GM18519 (cell line): ENCODE results near the gene HAUS2.
"Not testable (repeated sequence)": the region's sequence is repeated elsewhere in the genome, so short reads cannot be mapped to it uniquely, and the experiment has no call there.

Experiments
- ATAC-seq: cut with Tn5 transposase; IDR thresholded peaks from one replicate; pipeline ENCODE4 v1.9.1; 2021; ENCODE audit warnings: mild to moderate bottlenecking, moderate library complexity; ENCODE audit not compliant: unreplicated experiment, low FRiP score

Gene HAUS2

GRCh38 chr15:42548249-42549031 lies at the start of gene HAUS2, which contains the start of gene LRRC57:
TSS of gene HAUS2 (plus strand) at chr15:42548838. CDS start at chr15:42548873, 35 bp downstream.
TSS of gene LRRC57 (minus strand) at chr15:42548793. CDS start at chr15:42548434, 359 bp downstream.
- peak; percentile 72 for ATAC-seq

GRCh38 chr15:42499858-42500609 lies 48.6 kb upstream of the HAUS2 start:
- ATAC-seq, result no peak

GRCh38 chr15:42502477-42502876 lies 46.2 kb upstream of the HAUS2 start:
- ATAC-seq, result no peak

GRCh38 chr15:42503825-42504224 lies 44.8 kb upstream of the HAUS2 start:
- no peak for ATAC-seq

- no peak for ATAC-seq
These were observed 44.0 kb upstream of the HAUS2 start for GRCh38 chr15:42504631-42505030.

GRCh38 chr15:42507514-42507913 lies 41.1 kb upstream of the HAUS2 start:
- ATAC-seq, result no peak

- no peak for ATAC-seq
These were observed 40.4 kb upstream of the HAUS2 start for GRCh38 chr15:42508263-42508690.

- ATAC-seq, result no peak
These were observed 38.2 kb upstream of the HAUS2 start for GRCh38 chr15:42510258-42511006.

- no peak for ATAC-seq
These were observed 37.6 kb upstream of the HAUS2 start for GRCh38 chr15:42511007-42511391.

- no peak for ATAC-seq
These were observed 25.3 kb upstream of the HAUS2 start for GRCh38 chr15:42523331-42523730.

GRCh38 chr15:42528970-42529369 lies 19.7 kb upstream of the HAUS2 start:
- no peak for ATAC-seq

- ATAC-seq, result no peak
These were observed 15.4 kb upstream of the HAUS2 start for GRCh38 chr15:42533246-42533645.

GRCh38 chr15:42544853-42545629 lies 3.6 kb upstream of the HAUS2 start:
- ATAC-seq, result no peak

GRCh38 chr15:42547918-42548248 lies 755 bp upstream of the HAUS2 start:
- no peak for ATAC-seq

- ATAC-seq, result peak; percentile 16
These were observed 424 bp downstream of the HAUS2 start for GRCh38 chr15:42549032-42549491.

- ATAC-seq, result no peak
These were observed 1.2 kb downstream of the HAUS2 start for GRCh38 chr15:42549741-42550392.

- ATAC-seq, result no peak
These were observed 4.9 kb downstream of the HAUS2 start for GRCh38 chr15:42553554-42553953.

- ATAC-seq, result not testable (repeated sequence)
These were observed 8.0 kb downstream of the HAUS2 start for GRCh38 chr15:42556550-42557207.

- ATAC-seq, result no peak
These were observed 10.1 kb downstream of the HAUS2 start for GRCh38 chr15:42558739-42559138.
